GM21367 (cell line): ENCODE results near the gene LNPEP.

Experiments
- ATAC-seq: cut with Tn5 transposase; IDR thresholded peaks from one replicate; pipeline ENCODE4 v1.9.1; 2021; ENCODE audit not compliant: unreplicated experiment

LNPEP gene

DNA sequence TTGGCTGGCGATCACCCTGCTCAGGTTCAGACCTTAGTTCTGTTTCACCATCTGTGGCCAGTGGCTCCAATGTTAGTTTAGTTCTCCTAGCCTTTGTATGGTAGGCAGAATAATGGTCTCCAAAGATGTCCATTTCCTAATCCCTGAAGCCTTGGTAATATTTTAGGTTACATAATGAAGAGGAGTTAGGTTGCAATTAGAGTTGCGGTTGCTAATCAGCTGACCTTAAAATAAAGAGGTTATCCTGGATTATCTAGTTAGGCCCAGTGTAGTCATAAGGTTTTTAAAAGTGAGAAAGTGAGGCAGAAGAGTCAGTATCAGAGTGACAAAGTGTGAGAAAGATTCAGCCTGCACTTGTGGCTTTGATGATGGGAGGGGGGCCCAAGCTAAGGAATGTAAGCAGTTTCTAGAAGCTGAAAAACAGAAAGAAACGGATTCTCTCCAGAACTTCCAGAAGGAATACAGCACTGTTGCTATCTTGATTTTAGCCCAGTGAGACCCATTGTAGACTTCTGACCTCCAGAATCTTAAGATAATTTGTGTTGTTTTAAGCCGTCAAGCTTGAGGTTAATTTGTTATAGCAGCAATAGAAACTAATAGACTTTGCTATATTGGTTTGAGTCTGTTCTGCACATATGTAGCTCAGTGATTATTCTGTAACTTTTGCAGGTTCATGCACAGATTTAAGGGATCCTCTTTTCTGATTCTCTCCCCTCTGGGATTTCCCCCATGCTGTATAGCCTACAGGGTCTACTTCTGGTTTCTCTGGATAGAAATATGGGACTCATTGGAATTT is 21.6 kb downstream of the LNPEP start:
- ATAC-seq = peak; percentile 44

DNA sequence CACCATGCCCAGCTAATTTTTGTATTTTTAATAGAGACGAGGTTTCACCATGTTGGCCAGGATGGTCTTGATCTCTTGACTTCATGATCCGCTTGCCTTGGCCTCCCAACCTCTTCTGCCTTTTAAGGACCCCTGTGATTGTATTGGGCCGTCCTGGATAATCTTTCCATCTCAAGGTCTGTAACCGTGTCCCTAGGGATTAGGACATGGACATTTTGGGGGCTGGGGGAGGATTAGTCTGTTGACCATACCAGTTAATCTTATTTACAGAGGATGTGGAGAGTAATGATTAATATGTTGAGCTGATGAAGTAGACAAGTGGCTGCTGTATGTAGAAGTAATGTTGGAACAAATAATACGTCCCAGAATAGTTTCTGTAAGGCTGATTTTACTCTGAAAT is 23.1 kb downstream of the LNPEP start:
- ATAC-seq = no peak

GRCh38 chr5:96961053-96961452 is 25.2 kb downstream of the LNPEP start:
- ATAC-seq = peak; percentile 39

GRCh38 chr5:96962540-96962991 is 26.7 kb downstream of the LNPEP start:
- ATAC-seq = no peak

GRCh38 chr5:96963267-96963666 is 27.4 kb downstream of the LNPEP start:
- peak; percentile 64 for ATAC-seq

DNA sequence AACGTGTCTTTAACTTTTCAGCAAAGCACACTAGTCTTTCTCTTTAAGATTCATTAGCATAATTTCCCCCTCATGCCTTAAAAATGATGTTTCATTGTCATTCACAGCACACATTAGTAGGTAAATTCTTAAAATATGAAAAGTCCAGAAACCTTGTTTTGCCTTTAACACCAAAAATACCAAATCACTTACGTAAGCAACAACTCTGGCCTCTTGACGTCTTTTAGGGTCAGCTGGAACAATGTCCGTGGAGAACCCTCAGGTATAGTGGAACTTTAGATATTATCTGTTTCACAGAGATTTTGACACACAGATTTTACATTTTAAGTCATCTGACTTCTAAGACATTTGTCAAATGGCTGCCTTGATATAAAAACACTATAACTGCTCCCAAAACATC is 30.9 kb downstream of the LNPEP start:
- no peak for ATAC-seq

- ATAC-seq = no peak
Measured at GRCh38 chr5:96967400-96967799, 31.5 kb downstream of the LNPEP start.

- no peak for ATAC-seq
Measured at GRCh38 chr5:96968074-96968473, 32.2 kb downstream of the LNPEP start.

DNA sequence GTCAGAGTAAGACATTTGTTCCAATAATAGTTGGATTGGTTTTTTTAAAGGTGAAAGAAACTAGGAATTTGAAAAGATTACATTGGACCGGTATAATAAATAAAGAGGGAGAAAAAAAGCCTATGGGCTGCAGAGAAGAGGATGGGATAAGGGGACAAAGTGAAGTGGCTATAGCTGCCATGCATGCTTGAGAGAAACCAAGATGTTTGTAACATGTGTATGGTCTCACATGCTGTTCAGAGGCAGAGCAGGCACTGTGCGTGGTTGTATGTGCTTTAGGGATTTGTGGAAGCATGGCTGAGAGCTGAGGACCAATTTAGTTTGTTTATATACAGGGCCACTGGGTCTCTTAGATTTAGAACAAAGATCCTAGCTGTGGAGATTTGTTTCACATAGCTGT is 32.7 kb downstream of the LNPEP start:
- ATAC-seq = no peak

- no peak for ATAC-seq
Measured at GRCh38 chr5:96969366-96969765, 33.5 kb downstream of the LNPEP start.

DNA sequence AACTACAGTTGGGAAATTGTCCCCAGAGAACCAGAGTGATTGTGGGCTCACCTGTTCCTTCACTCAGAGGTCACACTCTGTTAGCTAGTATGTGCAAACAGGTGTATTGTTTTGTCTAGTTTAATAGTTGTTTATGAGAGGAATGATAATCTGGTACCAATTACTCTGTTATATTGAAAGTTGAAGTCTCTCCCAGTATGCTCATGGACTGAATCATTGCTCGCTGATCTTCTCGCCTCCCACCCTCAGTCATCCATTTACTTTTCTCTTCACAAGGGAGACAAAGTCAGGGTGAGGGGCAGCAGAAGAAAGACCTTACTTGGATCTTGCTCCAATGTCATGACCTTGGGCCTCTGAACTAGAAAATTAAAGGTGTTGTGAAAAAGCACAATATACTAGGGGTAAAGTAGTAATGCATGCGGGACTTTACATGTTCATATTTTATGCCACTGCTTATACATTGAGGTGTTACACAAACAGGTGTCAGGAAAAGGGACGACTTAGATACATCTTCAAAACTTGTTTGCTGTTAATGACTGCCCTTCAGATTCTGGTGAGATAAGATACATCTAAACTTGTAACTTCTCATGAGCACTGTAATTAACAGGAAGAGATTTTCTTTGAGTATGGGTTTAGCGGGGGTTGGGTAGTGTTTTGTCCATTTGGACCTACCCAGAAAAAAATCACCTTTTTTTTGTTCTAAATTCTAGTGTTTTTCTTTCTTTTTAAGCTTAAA is 36.9 kb downstream of the LNPEP start:
- no peak for ATAC-seq

DNA sequence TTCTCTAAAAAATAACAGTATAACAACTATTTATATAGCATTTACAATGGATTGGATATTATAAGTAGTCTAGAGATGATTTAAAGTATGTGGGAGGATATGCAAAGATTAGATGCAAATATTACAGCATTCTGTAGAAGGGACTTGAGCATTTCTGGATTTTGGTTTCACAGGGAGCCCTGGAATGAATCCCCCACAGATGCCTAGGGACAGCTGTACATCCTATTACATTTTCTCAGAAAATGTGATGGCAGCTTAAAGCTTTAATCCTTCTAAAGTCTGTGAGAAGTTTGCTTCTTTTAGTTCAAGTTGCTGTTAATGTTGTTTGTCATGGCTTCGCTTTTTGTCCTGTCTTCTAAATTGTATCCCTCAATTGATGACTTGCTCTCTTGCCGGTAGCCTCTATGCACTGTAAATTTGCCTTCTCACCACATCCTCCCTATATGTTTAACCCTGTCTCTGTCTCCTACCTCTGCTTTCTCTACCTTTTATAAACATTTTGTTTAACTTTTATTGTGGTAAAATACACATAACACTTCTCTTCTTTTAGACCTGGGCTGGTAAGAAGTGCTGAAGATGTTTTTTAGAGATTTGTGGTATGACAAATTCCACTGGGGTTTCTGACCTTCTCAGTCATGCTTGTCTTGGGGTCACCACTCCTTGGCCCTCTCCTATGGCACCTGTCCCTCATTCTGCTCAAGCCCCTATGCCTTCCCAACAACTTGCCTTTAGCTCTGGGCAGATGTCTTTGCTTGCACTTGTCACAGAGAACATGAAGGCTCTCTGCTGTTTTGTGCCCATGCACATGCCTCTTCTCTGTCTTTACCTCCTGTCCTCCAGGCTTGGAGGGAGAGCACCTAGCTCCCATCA is 37.9 kb downstream of the LNPEP start:
- no peak for ATAC-seq

DNA sequence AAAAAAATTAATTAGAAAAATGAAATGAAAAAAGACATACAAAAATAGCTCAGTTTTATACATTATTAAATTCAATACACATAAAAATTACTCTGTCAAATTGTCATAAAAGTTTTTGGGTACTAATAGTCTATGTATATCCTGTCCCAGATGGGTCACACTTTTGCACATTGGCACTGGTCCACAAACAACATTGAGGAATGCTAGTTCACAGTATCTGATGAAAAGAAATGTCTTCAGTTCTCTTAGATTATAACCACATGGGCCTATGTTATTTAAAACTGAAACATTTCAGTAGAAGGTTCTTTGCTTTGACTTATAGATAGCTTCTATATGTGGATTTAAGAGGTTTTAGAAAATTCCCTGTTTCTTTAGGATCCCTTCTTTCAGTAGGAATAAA is 39.8 kb downstream of the LNPEP start:
- no peak for ATAC-seq

DNA sequence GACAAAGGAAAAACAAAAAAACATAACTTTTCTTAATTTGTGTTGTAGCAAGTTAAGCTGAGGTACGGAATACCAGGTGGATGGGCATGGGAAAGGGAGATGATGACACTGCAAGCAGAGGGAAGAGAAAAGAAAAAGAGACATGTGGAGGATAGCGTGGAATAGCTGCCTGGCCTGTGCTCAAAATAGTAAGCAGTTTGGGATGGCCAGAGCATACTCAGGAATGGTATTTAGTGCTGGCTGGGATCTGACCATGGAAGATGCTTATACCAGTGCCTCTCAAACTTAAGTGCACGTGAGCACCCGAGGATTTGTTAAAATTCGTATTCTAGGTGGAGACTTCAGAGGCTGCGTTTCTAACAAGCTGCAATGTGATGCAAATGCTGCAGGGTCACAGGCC is 41.3 kb downstream of the LNPEP start:
- ATAC-seq = no peak

GRCh38 chr5:96978812-96979449 is 43.1 kb downstream of the LNPEP start:
- no peak for ATAC-seq

DNA sequence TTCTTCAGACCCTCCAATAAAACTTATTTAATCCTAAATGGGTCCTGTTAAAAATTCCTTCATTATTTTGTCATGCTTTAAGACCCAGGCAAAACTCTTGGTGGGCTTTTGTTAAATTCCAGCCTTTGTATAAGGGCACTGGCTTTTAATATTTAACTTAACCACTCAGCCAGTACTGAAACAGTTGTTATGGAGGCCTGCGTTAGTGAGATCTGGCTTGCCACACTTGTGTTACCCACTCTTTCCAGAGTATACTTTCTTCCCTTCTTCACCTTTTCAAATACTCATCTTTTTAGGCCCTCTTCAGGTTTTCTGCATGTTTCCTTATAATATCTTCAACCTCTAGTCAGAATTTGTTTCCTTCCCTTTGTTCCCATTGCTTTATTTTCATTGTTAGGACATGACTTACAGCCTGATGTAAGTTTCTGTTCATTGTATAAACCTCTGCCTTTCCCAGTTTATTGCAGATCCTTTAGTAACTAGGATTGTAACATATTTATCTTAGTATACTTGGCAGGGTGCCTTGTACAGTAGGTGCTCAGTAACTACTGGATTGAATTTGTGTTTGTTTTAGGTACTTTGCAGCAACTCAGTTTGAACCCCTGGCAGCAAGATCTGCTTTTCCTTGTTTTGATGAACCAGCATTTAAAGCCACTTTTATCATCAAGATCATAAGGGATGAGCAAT is 48.8 kb downstream of the LNPEP start:
- ATAC-seq = no peak

DNA sequence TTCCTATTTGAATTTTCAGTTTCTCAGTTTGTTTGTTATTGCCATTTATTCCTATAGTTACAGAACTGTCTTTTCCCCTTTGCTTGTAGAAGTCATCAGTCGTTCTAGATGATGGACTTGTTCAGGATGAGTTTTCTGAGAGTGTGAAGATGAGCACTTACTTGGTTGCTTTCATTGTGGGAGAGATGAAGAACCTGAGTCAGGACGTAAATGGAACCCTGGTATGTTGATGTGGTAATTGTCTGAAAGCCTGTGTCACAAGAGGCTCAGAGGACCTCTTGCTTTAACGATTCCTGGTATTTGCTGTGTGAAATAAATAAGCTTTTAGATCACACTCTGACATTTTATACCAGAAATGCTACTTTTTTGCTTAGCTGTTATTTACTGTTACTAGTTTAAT is 50.6 kb downstream of the LNPEP start:
- ATAC-seq = no peak

DNA sequence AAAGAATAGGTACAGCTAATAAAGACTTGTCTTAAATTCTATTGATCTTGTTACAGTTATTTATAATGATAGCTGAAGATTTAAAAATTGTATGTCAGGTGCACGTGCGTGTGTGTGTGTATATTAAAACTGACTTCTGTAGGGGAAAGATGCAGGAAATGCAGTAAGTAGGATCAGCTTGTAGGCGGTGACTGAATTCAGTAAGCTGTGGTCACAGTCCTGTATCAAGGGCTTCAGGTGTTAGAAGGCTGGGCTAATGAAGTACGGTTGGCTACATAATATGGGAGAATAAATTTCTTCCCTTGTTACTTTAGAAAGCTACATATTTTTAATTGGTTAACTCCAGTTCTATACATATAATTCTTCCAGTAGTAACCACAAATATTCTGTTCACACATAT is 54.2 kb downstream of the LNPEP start:
- no peak for ATAC-seq

GRCh38 chr5:96991708-96992107 is 55.8 kb downstream of the LNPEP start:
- no peak for ATAC-seq

DNA sequence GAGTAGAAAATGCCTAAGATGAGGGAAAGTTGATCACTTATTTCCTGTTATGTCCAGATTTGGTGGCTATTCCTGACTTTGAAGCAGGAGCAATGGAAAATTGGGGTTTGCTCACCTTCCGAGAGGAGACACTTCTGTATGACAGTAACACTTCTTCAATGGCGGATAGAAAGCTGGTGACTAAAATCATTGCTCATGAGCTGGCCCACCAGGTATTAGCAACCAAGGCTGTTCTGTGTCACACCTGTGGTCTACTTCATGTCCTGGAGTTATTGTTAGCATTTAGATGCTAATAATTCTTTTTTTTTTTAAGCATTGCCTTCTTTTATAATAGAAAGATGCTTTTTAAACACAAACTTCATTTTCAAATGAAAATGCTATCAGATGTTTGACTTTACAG is 57.9 kb downstream of the LNPEP start:
- no peak for ATAC-seq
